Measurements from ENCODE around the gene SOX21.
"Not testable (repeated sequence)": the region's sequence is repeated elsewhere in the genome, so short reads cannot be mapped to it uniquely, and the experiment has no call there.

Gene SOX21

GRCh38 chr13:94712287-94712811, at the start of gene SOX21:
Gene SOX21, minus strand, starts transcription at chr13:94712545. Its CDS starts 496 bp downstream, at chr13:94712049.
- peak; percentile 53 for DNase-seq

- DNase-seq: no peak
Observed at GRCh38 chr13:94761407-94761806, 49.1 kb upstream of the SOX21 start.

GRCh38 chr13:94759120-94759728, 46.9 kb upstream of the SOX21 start:
- no peak for DNase-seq

GRCh38 chr13:94758436-94758960, 46.2 kb upstream of the SOX21 start:
- DNase-seq: no peak

- DNase-seq: no peak
Observed at GRCh38 chr13:94753327-94753726, 41.0 kb upstream of the SOX21 start.

- no peak for DNase-seq
Observed at GRCh38 chr13:94749162-94749561, 36.8 kb upstream of the SOX21 start.

- no peak for DNase-seq
Observed at GRCh38 chr13:94739235-94739634, 26.9 kb upstream of the SOX21 start.

GRCh38 chr13:94731028-94731427, 18.7 kb upstream of the SOX21 start:
- no peak for DNase-seq

GRCh38 chr13:94729941-94730340, 17.6 kb upstream of the SOX21 start:
- not testable (repeated sequence) for DNase-seq

- DNase-seq: no peak
Observed at GRCh38 chr13:94726425-94726824, 14.1 kb upstream of the SOX21 start.

- DNase-seq: peak; percentile 25
Observed at GRCh38 chr13:94722609-94723345, 10.4 kb upstream of the SOX21 start.

GRCh38 chr13:94718697-94719096, 6.4 kb upstream of the SOX21 start:
- DNase-seq: not testable (repeated sequence)

GRCh38 chr13:94717916-94718315, 5.6 kb upstream of the SOX21 start:
- no peak for DNase-seq

GRCh38 chr13:94716016-94716415, 3.7 kb upstream of the SOX21 start:
- DNase-seq: peak; percentile 32

- no peak for DNase-seq
Observed at GRCh38 chr13:94713561-94714182, 1.3 kb upstream of the SOX21 start.

- DNase-seq: peak; percentile 57
Observed at GRCh38 chr13:94712812-94713560, 641 bp upstream of the SOX21 start.

GRCh38 chr13:94711561-94712286, 621 bp downstream of the SOX21 start:
- peak; percentile 82 for DNase-seq

- DNase-seq: peak; percentile 78
Observed at GRCh38 chr13:94710881-94711560, 1.3 kb downstream of the SOX21 start.

GRCh38 chr13:94710065-94710781, 2.1 kb downstream of the SOX21 start:
- peak; percentile 61 for DNase-seq

- DNase-seq: no peak
Observed at GRCh38 chr13:94709001-94709834, 3.1 kb downstream of the SOX21 start.
